AG08395 (cell line): ENCODE measurements around the gene SLC1A2.

Experiments
- DNase-seq: peaks from one replicate; pipeline ENCODE4 v3.0.0; 2012; ENCODE audit warnings: mixed read lengths, low spot score

The SLC1A2 gene

GRCh38 chr11:35419184-35419829 lies at the start of gene SLC1A2:
TSS of gene SLC1A2 (minus strand) at chr11:35419558. CDS start at chr11:35418966, 592 bp downstream.
- DNase-seq: peak; percentile 30

- DNase-seq: no peak
These were observed 46.7 kb upstream of the SLC1A2 start for GRCh38 chr11:35466058-35466457.

GRCh38 chr11:35464308-35464707 lies 45.0 kb upstream of the SLC1A2 start:
- DNase-seq: no peak

GRCh38 chr11:35463331-35463751 lies 44.0 kb upstream of the SLC1A2 start:
- no peak for DNase-seq

- DNase-seq: no peak
These were observed 42.7 kb upstream of the SLC1A2 start for GRCh38 chr11:35461917-35462538.

- DNase-seq: no peak
These were observed 40.1 kb upstream of the SLC1A2 start for GRCh38 chr11:35459489-35459888.

GRCh38 chr11:35458846-35459245 lies 39.5 kb upstream of the SLC1A2 start:
- peak; percentile 52 for DNase-seq

GRCh38 chr11:35454362-35454761 lies 35.0 kb upstream of the SLC1A2 start:
- DNase-seq: no peak

GRCh38 chr11:35436581-35437250 lies 17.4 kb upstream of the SLC1A2 start:
- DNase-seq: no peak

GRCh38 chr11:35433588-35433987 lies 14.2 kb upstream of the SLC1A2 start:
- DNase-seq: no peak

GRCh38 chr11:35432464-35432863 lies 13.1 kb upstream of the SLC1A2 start:
- DNase-seq: no peak

GRCh38 chr11:35427071-35427470 lies 7.7 kb upstream of the SLC1A2 start:
- DNase-seq: peak; percentile 67

- no peak for DNase-seq
These were observed 7.0 kb upstream of the SLC1A2 start for GRCh38 chr11:35426351-35426750.

- DNase-seq: no peak
These were observed 6.3 kb upstream of the SLC1A2 start for GRCh38 chr11:35425603-35426212.

- DNase-seq: peak; percentile 84
These were observed 5.0 kb upstream of the SLC1A2 start for GRCh38 chr11:35424157-35424940.

GRCh38 chr11:35420371-35420770 lies 1.0 kb upstream of the SLC1A2 start:
- no peak for DNase-seq

GRCh38 chr11:35419830-35420333 lies 524 bp upstream of the SLC1A2 start:
- DNase-seq: peak; percentile 18

- DNase-seq: peak; percentile 28
These were observed 825 bp downstream of the SLC1A2 start for GRCh38 chr11:35418282-35419183.

GRCh38 chr11:35415487-35415886 lies 3.9 kb downstream of the SLC1A2 start:
- no peak for DNase-seq

GRCh38 chr11:35414776-35415175 lies 4.6 kb downstream of the SLC1A2 start:
- no peak for DNase-seq

- no peak for DNase-seq
These were observed 5.0 kb downstream of the SLC1A2 start for GRCh38 chr11:35414311-35414710.
